GM18498 (cell line): ENCODE results near the gene MED28.
"Not testable (repeated sequence)": the region's sequence is repeated elsewhere in the genome, so short reads cannot be mapped to it uniquely, and the experiment has no call there.

Experiments used
- ATAC-seq: cut with Tn5 transposase; IDR thresholded peaks from one replicate; pipeline ENCODE4 v1.9.1; 2021; ENCODE audit warnings: mild to moderate bottlenecking, moderate library complexity; ENCODE audit not compliant: unreplicated experiment

Gene MED28

DNA sequence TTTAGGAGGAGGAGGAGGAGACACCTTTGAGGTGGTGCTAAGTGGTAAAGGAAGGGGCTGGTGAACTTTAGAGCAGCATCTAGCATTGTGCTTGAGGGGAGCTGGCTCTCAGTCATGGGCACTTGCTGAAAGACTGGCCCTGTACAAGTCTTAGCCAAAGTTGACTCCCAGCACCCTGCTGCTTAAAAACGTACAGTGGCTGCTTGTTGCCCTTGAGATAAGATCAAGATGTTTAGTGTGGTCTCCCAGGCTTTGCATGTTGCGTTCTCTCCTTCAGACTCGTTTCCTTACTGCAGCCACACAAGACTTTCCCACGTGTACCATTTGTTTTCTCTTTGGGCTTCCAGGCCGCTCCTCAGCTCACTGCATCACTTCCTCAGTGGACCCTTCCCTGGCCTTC, 1.8 kb downstream of the MED28 start:
- no peak for ATAC-seq

DNA sequence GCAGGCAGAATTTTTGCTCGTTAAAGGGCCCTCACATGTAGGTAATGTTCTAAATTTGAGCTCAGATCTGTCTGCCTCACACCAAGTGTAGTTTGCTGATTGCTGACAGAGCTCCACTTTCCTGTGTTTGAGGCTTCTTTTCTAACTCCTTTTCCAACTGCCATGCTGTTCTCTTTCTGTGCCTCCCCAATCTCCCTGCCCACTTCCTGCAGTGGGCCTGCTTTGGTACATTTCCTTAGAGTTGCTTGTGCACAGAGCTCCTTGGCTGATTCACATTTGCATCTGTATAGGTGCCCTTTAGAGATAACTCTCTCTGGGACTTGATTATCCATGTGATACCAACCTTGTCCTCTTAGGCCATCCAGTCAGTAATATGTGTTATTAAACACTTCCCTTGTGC, 4.5 kb downstream of the MED28 start:
- no peak for ATAC-seq

DNA sequence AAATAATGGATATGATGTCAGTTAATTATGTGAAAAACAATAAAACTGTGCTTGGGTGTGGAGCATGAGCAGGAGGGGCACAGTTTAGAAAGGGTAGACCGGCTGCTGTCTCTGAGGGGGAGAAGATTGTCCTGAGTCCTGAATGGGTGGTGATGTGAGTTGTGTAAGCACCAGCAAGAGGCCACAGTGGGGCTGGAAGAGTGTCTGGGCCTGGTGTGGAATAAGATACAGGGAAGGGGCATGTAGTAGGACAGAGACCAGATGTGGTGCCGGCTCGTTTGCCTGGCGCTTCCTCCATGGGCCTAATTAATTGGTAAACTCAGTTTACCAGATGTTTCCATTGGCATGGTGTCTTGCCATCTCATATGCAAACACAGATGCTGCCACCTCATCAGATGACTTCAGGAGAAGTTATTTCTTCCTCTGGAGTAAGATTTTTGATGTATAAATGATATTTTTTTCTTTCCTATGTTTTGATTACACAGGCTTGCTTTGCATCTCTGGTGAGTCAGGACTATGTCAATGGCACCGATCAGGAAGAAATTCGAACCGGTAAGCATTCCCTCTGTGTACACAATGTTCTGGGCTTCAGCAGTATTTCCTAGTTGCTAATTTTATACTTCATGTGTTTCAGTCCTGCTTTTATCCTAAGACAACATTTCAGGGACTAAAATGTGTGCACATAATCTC, 5.1 kb downstream of the MED28 start:
- no peak for ATAC-seq

DNA sequence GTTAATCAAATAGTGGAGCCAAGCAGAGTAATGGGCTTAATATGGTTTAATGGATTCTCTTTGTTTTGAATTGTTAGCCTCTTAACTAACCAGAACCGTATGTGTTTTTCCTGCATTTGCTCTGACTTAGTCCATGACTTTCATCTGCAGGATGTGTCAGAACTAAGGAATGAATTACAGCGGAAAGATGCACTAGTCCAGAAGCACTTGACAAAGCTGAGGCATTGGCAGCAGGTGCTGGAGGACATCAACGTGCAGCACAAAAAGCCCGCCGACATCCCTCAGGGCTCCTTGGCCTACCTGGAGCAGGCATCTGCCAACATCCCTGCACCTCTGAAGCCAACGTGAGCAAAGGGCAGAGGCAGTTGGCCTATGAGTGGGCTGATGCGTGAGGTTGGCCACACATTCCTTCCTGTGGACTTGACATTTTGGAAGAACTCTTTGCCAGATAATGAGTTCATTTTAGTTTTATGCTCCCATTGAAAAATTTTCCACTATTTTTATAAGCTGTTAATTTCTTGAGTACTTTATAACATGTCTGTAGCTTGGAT, 9.1 kb downstream of the MED28 start:
- no peak for ATAC-seq

DNA sequence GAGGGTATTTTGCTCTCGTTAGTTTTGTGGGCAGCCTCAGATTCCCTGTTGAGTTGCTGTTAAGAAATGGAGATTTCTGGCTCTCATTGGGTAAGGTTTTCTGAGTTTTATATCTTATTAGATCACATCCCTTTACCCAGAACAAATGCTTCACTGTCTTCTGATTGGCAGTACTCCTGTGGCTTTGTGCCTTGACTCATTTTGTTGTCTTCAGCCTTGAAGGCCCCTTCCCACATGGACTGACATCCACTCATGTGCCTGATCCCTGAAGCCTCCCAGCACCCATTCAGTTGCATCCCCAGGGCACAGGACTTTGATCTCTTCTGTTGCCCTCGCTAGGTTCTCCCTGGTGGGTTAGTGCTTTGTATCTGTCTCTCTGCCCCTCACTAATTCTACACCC, 10.4 kb downstream of the MED28 start:
- no peak for ATAC-seq

DNA sequence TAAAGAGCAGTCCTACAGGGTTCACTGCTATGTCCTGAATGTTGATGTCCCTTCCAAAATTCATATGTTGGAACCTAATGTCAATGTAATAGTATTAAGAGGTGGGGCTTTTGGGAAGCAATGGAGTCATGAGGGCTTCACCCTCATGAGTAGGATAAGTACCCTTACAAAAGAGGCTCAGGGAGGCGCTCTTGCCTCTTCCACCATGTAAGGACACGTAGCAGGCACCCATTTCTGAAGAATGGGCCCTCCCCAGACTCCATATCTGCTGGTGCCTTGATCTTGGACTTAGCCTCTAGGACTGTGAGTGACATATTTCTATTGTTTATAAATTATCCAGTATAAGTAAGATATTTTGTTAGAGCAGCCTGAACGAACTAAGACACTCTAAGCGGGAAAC, 15.8 kb downstream of the MED28 start:
- no peak for ATAC-seq

DNA sequence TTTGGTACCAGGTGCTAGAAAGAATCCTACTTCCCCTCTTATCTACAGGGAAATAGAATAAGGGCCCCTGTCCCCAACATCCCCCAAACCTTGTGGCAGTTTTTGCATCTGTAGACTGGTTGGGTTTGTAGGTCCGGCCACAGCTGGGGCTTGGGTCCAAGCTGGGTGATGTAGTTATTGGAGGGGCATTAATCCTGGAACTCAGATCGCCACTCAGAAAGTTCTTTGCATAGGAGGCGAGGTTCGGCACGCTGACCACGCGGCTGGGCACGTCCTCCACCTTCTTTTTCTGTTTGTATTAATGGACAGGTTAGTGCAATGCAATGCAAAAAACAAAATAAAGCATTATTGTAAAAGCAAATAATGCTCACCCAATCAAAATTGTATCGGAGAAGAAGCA, 19.2 kb downstream of the MED28 start:
- ATAC-seq = no peak

DNA sequence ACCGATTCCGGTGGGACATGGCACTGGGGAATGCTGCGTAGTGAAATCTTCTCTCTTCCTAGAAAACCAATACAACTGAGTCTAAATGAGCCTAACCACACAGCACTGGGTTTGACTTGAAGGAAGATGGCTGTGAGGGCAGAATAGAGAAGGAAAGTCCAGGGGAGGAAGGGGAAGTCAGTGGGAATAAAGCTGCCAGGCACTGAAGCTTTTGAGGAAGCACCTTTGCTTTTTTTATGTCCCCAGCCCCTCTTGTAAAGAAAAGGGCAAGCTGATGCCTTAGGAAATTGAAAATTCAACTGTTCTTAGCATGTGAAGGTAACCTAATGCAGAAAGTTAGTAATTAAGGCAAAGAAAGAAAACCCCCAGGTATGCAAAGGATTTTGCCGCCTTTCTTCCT, 20.6 kb downstream of the MED28 start:
- ATAC-seq = no peak

DNA sequence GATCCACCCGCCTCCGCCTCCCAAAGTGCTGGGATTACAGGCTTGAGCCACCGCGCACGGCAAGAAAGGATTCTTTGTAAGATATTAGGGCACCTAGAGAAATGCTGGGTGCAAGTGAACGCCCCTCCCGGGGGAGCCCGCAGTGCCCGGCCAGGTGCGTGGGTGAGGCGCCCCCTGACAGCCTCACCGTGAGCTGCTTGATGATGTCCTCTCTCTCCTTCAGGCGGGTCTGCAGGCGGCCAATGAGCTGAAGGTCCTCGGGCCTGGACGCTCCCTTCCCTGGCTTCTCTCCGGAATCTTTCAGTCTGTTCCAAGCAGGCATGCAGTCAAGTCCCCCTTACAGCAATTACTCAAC, 21.9 kb downstream of the MED28 start:
- ATAC-seq = peak; percentile 12

DNA sequence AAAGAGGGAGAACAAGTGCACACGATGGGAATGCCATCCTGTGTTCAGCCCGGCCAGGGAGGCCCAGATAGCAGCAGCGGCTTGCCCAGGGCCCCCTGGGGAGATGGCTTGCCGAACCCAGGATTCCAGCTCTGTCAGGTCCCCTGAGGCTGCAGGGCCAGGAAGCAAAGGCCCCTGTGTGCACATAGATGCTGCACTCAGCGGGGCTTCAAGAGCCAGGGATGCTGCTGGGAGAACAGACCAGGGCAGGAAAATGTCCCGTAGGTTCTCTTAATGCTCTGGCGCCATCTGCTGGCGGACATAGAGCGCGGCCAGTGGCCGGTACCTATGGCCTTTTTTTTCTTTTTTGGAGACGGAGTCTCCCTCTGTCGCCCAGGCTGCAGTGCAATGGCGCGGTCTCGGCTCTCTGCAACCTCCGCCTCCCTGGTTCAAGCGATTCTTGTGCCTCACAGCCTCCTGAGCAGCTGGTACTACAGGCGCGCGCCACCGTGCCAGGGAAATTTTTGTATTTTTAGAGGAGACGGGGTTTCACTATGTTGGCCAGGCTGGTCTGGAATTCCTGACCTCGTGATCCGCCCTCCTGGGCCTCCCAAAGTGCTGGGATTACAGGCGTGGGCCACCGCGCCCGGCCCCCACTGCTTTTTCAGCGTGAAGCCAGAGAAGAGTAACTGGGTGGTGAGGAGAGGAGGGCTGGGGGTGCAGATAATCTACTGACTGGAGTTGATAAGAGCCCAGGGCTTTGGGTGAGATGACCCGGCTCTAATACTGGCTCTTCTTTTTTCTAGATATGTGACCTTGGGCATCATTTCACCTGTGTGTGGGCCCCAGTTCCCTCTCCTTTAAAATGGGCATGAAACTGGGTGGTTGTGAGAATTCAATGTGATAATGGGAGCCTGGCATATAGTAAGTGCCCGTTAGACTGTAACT, 22.5 kb downstream of the MED28 start:
- peak; percentile 88 for ATAC-seq

DNA sequence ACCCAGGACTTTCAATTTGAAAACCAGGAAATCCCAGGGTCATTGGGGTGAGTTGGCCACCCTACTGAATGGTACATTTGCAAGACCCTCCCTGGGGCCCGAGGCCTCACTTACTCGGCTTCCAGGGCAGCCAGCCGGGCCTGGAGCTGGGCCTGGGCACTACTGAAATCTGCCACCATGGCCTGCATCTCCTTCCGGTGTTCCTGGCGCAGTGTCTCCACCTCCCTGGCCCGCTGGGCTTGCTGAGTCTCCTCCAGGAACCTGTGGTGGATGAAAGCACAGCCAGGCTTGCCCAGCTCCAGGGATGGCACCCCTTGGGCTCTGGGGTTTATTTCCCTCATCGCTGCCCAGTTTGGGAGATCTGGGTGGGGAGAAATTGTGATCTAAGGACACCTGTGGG, 24.7 kb downstream of the MED28 start:
- no peak for ATAC-seq

DNA sequence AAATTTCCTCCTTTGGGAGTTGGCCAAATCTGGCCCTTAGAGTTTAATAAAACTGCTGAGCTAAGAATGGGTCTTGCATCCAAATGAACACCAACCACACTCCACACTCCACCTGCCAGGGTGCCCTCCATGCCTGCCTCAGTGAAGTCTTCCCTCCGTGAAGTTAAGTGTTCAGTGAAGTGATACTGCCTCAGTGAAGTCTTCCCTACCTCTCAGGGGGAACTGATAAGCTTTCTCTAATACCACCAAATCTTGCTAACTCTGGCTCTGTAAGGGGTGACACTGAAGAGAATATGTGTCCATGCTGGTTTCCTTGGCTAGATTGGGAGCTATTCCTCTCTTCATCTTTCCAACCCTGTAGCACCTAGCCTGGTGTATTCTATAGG, 27.9 kb downstream of the MED28 start:
- no peak for ATAC-seq

DNA sequence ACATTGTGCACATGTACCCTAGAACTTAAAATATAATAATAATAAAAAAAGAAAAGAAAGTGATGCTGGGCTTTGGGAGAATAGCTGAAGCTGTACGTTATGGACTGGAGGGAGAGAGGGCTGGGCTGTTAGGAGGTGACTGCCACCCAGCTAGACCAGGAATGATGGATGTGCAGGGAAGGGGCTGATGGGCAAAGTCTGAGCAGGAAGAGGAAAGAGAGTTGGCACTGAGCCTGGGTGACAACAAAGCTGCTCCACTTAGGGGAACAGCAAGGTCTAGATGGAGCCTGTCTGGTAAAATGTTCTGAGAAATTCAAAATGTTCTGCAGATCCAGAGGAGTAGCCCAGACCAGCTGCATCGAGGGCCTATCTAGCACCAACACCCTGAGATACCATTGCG, 32.3 kb downstream of the MED28 start:
- ATAC-seq = no peak

DNA sequence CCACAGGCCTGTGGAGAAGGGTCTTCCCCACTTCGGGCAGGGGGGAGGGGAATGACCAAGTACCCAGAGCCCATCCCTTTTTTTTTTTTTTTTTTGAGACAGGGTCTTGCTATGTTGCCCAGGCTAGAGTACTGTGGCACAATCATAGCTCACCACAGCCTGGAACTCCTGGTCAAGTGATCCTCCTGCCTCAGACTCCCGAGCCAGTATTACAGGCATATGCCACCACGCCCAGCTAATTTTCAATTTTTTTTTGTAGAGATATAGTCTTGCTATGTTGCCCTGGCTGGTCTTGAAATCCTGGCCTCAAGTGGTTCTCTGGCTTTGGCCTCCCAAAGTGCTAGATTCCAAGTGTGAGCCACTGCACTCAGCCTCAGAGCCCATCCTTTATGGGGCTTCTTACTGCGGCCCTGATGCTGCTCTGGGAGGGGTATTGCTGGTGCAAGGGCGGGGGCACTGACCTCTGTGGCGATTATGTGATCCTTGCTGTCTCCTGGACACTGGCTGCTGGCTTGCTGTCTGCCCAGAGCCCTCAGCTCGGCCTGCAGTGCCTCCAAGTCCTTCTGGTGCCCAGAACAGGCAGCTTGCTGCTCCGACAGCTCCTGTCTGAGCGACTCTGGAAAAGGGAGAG, 32.9 kb downstream of the MED28 start:
- ATAC-seq = no peak

DNA sequence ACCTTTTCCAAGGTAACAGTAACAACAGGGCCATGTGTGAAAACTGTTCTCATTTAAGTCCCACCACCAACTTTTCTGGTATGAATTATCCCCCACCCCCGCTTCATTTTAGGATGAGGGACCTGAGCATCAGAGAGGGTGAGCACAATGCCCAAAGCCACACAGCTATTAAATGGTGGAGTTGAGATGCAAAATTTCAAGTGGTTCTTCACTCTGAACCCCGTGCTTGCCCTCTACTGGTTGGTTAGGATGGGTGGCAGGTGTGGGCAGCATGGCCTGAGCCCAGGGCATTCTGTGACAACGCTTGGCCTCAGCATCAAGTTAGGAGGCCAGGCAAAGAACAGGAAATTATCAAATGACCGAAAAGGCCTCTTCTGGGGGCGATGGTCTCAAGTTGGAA, 33.5 kb downstream of the MED28 start:
- no peak for ATAC-seq

DNA sequence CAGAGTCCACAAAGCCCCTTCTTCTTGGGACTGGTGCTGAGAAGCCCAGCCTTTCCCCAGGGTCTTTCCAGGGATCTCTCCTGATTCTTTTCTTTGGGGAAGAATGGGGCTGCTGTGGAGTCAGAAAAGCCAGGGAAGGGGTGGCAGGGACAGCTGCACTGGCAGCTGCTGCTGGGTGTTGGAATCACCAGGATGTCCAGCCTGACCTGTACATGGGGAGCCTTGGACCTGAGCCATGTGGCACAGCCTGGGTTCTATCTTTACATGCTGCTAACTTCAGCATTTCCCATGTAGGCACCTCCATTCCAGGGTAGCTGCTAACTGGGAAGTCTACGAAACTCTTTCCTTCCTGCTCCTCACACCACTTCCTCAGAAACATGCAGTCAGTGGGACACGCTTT, 36.0 kb downstream of the MED28 start:
- no peak for ATAC-seq

DNA sequence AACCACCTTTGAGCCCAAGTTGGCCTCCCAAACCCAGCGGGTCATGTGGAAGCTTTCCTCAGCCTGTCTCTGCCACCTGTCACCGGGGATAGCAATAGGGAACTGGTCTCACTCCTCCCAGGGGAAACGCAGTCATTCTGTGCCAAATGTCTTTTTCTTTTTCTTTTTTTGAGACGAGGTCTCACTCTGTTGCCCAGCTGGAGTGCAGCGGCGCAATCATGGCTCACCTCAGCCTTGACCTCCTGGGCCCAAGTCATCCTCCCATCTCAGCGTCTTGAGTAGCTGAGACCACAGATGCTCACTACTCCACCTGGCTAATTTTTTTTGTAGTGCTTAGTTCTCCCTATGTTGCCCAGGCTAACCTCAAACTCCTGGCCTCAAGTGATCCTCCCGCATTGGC, 40.3 kb downstream of the MED28 start:
- no peak for ATAC-seq

DNA sequence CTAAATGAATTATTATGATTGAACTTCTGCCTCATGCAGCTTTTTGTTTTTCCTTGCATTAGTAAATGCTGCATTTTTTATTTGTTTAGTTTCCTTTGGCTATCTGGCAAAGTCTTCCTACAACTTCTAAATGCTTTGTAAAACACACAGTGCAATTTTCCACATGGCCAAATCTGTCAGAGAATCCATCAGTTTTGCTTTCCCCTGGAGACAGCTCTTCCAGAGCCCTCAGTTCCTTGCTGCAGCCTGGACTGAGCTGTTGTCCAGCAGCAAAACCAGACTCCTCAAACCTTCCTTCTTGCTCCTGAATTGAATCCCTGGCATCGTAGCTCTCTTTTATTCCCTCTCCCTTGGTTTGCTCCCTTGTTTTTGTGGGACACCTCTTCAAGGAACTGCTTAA, 42.6 kb downstream of the MED28 start:
- no peak for ATAC-seq

DNA sequence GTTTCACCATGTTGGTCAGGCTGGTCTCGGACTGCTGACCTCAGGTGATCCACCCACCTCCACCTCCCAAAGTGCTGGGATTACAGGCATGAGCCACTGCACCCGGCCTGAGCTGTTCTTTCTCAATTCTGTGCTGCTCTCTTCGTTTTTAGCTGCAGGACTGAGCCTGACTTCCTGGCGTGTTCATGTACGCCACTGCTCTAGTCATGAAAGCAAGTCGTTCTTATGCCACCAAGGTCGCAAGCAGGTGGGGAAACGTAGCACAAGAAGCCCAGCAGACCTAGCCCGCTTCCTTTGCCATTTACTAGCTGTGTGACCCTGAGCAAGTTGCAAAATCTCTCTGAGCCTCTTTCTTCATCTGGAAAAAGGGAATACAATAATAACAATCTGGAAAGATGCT, 43.4 kb downstream of the MED28 start:
- ATAC-seq = no peak

DNA sequence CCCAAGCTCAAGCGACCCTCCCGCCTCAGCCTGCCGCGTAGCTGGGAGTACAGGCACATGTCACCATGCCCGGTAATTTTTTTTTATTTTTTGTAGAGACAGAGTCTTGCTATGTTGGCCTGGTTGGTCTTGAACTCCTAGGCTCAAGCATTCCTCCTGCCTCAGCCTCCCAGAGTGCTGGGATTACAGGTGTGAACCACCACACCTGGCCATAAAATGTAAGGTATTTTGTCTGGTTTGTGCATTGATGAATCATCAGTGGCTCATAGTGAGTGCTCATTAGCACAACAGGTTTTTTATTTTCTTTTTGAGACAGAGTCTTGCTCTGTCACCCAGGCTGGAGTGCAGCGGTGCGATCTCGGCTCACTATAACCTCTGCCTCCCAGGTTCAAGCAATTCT, 44.8 kb downstream of the MED28 start:
- ATAC-seq = not testable (repeated sequence)

DNA sequence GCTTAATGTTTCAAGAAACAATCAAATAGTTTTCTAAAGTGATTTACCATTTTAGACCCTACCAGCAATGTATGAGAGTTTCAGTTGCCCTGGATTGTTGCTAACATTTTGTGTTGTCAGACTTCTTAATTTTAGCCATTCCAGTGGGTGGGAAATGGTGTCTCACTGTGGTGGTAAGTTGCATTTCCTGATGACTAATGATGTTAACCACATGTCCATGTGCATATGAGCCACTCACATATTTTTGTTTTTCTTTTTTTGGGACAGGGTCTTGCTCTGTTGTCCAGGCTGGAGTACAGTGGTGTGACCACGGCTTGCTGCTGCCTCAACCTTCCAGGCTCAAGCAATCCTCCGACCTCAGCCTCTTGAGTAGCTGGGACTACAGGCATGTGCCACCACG, 48.3 kb downstream of the MED28 start:
- ATAC-seq = no peak

DNA sequence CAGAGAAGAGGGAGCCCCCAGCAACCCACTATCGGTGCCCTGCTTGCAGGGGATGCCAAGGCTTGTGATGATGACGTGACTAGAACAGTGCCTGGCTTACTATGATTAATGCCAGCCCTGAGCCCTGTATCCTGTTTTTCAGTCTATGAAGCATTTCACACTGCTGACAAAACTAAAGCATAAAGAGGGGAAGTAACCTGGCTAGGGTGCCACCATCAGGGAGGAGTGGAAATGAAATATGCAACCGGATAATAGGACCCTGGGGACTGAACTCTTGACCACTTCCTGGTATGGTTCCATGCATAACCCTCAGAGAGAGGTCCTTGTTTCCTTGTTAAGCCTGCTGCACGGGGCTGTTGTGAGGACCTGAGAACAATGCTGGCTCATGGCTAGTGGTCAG, 50.3 kb downstream of the MED28 start:
- ATAC-seq = peak; percentile 83
